GM19324 (cell line): ENCODE data around the gene VWA1.
A peak's percentile ranks its signal among the peaks of the same experiment; 100 is the strongest.
"Not testable (repeated sequence)": the region's sequence is repeated elsewhere in the genome, so short reads cannot be mapped to it uniquely, and the experiment has no call there.

Experiments
- ATAC-seq: cut with Tn5 transposase; IDR thresholded peaks from one replicate; pipeline ENCODE4 v1.9.1; 2021; ENCODE audit warnings: mild to moderate bottlenecking, moderate library complexity; ENCODE audit not compliant: unreplicated experiment, low FRiP score

The VWA1 gene

GRCh38 chr1:1454286-1455056, 19.0 kb downstream of the VWA1 start:
- not testable (repeated sequence) for ATAC-seq

- ATAC-seq, result no peak
Measured at GRCh38 chr1:1455366-1455884, 19.9 kb downstream of the VWA1 start.

- ATAC-seq, result not testable (repeated sequence)
Measured at GRCh38 chr1:1455934-1456333, 20.4 kb downstream of the VWA1 start.

GRCh38 chr1:1456683-1457255, 21.3 kb downstream of the VWA1 start:
- ATAC-seq, result not testable (repeated sequence)

- not testable (repeated sequence) for ATAC-seq
Measured at GRCh38 chr1:1459156-1459555, 23.7 kb downstream of the VWA1 start.

- not testable (repeated sequence) for ATAC-seq
Measured at GRCh38 chr1:1459711-1460110, 24.2 kb downstream of the VWA1 start.

- ATAC-seq, result no peak
Measured at GRCh38 chr1:1460540-1461130, 25.1 kb downstream of the VWA1 start.

- ATAC-seq, result no peak
Measured at GRCh38 chr1:1461721-1462317, 26.3 kb downstream of the VWA1 start.

GRCh38 chr1:1462318-1462966, 27.0 kb downstream of the VWA1 start:
- ATAC-seq, result no peak

GRCh38 chr1:1463312-1463711, 27.8 kb downstream of the VWA1 start:
- no peak for ATAC-seq

- ATAC-seq, result not testable (repeated sequence)
Measured at GRCh38 chr1:1468196-1468985, 32.9 kb downstream of the VWA1 start.

GRCh38 chr1:1470626-1471388, 35.3 kb downstream of the VWA1 start:
- no peak for ATAC-seq

- peak; percentile 90 for ATAC-seq
Measured at GRCh38 chr1:1471389-1472052, 36.0 kb downstream of the VWA1 start, which contains the start of gene ATAD3B. ATAD3B (plus strand) TSS chr1:1471765; CDS start chr1:1471885, 120 bp downstream.

GRCh38 chr1:1472053-1472876, 36.8 kb downstream of the VWA1 start:
- ATAC-seq, result not testable (repeated sequence)

- ATAC-seq, result not testable (repeated sequence)
Measured at GRCh38 chr1:1476011-1476410, 40.5 kb downstream of the VWA1 start.

- ATAC-seq, result no peak
Measured at GRCh38 chr1:1477206-1477605, 41.7 kb downstream of the VWA1 start.
